Measurements from ENCODE around the gene UNC45B. TPM values are rescaled to one million over a fixed set of nuclear protein-coding genes. Genes with fewer than 3 reads are reported as not detected.

UNC45B gene
- total and polyA plus RNA-seq, 2 of the 13 experiments (the other 11 are each of a cell fraction or from before 2014, with no cell fraction given), result 0.01 TPM; not detected in 1

- no peaks in the 10 kb centered on the region for H3K79me2 ChIP-seq (ENCODE audit: insufficient read depth, low read length)
- H3K4me2 ChIP-seq (ENCODE audit: low read depth, low read length), result no peak overlapping the region
- CTCF ChIA-PET (ENCODE audit: low intra/inter-chr PET ratio, low total read pairs), result no interaction called here
- no peak for TF ChIP-seq NFKBIZ (CRISPR knock-in tag; IDR thresholded peaks at IDR 0.05)
- no peak for TF ChIP-seq THAP9 (CRISPR knock-in tag; IDR thresholded peaks at IDR 0.05; ENCODE audit: borderline replicate concordance)
- no peak for TF ChIP-seq ZNF362 (CRISPR knock-in tag; IDR thresholded peaks at IDR 0.05; ENCODE audit: borderline replicate concordance)
- TF ChIP-seq PLRG1 (conservative IDR thresholded peaks at IDR 0.05), result no peak
- TF ChIP-seq ZNF597 (CRISPR knock-in tag; IDR thresholded peaks at IDR 0.05), result no peak
- TF ChIP-seq ZNF326 (CRISPR knock-in tag; IDR thresholded peaks at IDR 0.05; ENCODE audit: borderline replicate concordance), result no peak
- TF ChIP-seq MTA1 (CRISPR knock-in tag; IDR thresholded peaks at IDR 0.05; ENCODE audit: borderline replicate concordance), result no peak
- TF ChIP-seq SRSF9 (IDR thresholded peaks at IDR 0.05; ENCODE audit: borderline replicate concordance, insufficient read depth, low read depth, low read length, poor library complexity, severe bottlenecking), result no peak
- TF ChIP-seq USF2 (IDR thresholded peaks at IDR 0.05; ENCODE audit: low read depth, low read length), result no peak
- TF ChIP-seq USF2 (CRISPR knock-in tag; IDR thresholded peaks at IDR 0.05; ENCODE audit: borderline replicate concordance), result no peak
- TF ChIP-seq NR0B2 (CRISPR knock-in tag; IDR thresholded peaks at IDR 0.05), result no peak
- TF ChIP-seq ZNF224 (CRISPR knock-in tag; IDR thresholded peaks at IDR 0.05), result no peak
- no peak for TF ChIP-seq PAX8 (CRISPR knock-in tag; IDR thresholded peaks at IDR 0.05; ENCODE audit: borderline replicate concordance)
- no peak for TF ChIP-seq TOE1 (CRISPR knock-in tag; IDR thresholded peaks at IDR 0.05)
- TF ChIP-seq TEF (CRISPR knock-in tag; IDR thresholded peaks at IDR 0.05), result no peak
- intact Hi-C loops (cut with micrococcal nuclease; ENCODE audit: unreplicated experiment), result no loop called here
- POLR2A ChIA-PET, result no interaction called here
- BruUV-seq (replicated peaks), result no TSS peak
- no peak overlapping the region for H2AFZ ChIP-seq (ENCODE audit: low read length)
- no peak overlapping the region for H3K4me3 ChIP-seq (replicated peaks in 1 of 3; ENCODE audit: insufficient read depth in 1 of 3, low read depth in 2 of 3, low read length in 3 of 3)
- WGBS (ENCODE audit: low lambda C conversion rate), result 27% methylated on average over 2 of the region's 2 CpGs
- no peaks in the 10 kb centered on the region for H3K4me1 ChIP-seq (ENCODE audit: insufficient read depth, low read length)
- no peak overlapping the region for H3K9ac ChIP-seq (ENCODE audit: insufficient read depth, low read depth, low read length)
- FAIRE-seq (no peak), ATAC-seq (no peak), DNase-seq (ENCODE audit: low spot score) (no peak)
- peaks cover 0 to 9% of the 10 kb centered on the region in 2 experiments; a peak in 2 of 5 replicates for H3K27me3 ChIP-seq (ENCODE audit: control insufficient read depth in 1 of 2, insufficient read depth in 2 of 2, low read length in 2 of 2)
- in situ Hi-C loops (cut with HindIII; ENCODE audit: extremely low pct_ligation_motif_present, low pct_unique_long_range_greater_than_20kb), result no loop called here
- H3K9me3 ChIP-seq (ENCODE audit: low read length), result peaks cover 6% of the 10 kb centered on the region; the same call in 1 of the 2 replicates
- no peak overlapping the region for H3K27ac ChIP-seq (ENCODE audit: extremely low read length, insufficient read depth, low read length)
- no peaks in the 10 kb centered on the region for H4K20me1 ChIP-seq (ENCODE audit: insufficient read depth, low read length)
- no peaks in the 10 kb centered on the region for H3K36me3 ChIP-seq (replicated peaks in 1 of 2; ENCODE audit: control insufficient read depth in 1 of 2, insufficient read depth in 2 of 2, low read length in 2 of 2)
Measured at GRCh38 chr17:35218915-35219314, 71.3 kb downstream of the UNC45B start.
